ENCODE results near the gene INHA. TPM values are rescaled to one million over a fixed set of nuclear protein-coding genes. Genes with fewer than 3 reads are reported as not detected.

INHA gene
- total RNA-seq, 1 donor from 2014 or later: not detected

DNA sequence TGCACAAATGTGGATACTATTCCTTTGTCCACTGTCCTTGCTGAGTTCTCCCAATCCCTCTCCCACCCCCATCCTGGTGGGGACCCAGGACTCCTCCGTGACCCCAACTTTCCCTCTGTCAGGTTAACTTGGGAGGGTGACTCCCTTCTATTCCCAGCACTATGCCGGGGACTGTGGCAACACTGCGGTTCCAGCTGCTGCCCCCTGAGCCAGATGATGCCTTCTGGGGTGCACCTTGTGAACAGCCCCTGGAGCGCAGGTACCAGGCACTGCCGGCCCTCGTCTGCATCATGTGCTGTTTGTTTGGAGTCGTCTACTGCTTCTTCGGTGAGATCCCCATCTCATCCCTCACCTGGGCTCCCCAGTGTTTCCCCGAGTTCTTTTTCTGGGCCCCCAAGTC is 27.5 kb upstream of the INHA start:
- Mint-ChIP-seq H3K4me3 (ENCODE audit: unreplicated experiment) (peak overlapping the region; percentile 99), H3K27me3 (ENCODE audit: unreplicated experiment) (peaks cover 18% of the 10 kb centered on the region), H3K4me1 (ENCODE audit: low read depth, unreplicated experiment) (peaks cover 24% of the 10 kb centered on the region), H3K9me3 (ENCODE audit: unreplicated experiment) (peaks cover 28% of the 10 kb centered on the region), H3K27ac (ENCODE audit: unreplicated experiment) (peak overlapping the region; percentile 95), H3K36me3 (ENCODE audit: unreplicated experiment) (peaks cover 19% of the 10 kb centered on the region)
- TF ChIP-seq, protein P1, sequence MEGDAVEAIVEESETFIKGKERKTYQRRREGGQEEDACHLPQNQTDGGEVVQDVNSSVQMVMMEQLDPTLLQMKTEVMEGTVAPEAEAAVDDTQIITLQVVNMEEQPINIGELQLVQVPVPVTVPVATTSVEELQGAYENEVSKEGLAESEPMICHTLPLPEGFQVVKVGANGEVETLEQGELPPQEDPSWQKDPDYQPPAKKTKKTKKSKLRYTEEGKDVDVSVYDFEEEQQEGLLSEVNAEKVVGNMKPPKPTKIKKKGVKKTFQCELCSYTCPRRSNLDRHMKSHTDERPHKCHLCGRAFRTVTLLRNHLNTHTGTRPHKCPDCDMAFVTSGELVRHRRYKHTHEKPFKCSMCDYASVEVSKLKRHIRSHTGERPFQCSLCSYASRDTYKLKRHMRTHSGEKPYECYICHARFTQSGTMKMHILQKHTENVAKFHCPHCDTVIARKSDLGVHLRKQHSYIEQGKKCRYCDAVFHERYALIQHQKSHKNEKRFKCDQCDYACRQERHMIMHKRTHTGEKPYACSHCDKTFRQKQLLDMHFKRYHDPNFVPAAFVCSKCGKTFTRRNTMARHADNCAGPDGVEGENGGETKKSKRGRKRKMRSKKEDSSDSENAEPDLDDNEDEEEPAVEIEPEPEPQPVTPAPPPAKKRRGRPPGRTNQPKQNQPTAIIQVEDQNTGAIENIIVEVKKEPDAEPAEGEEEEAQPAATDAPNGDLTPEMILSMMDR (IDR thresholded peaks at IDR 0.05; ENCODE audit: partially characterized antibody, unreplicated experiment): no peak
- DNase-seq: no peak

DNA sequence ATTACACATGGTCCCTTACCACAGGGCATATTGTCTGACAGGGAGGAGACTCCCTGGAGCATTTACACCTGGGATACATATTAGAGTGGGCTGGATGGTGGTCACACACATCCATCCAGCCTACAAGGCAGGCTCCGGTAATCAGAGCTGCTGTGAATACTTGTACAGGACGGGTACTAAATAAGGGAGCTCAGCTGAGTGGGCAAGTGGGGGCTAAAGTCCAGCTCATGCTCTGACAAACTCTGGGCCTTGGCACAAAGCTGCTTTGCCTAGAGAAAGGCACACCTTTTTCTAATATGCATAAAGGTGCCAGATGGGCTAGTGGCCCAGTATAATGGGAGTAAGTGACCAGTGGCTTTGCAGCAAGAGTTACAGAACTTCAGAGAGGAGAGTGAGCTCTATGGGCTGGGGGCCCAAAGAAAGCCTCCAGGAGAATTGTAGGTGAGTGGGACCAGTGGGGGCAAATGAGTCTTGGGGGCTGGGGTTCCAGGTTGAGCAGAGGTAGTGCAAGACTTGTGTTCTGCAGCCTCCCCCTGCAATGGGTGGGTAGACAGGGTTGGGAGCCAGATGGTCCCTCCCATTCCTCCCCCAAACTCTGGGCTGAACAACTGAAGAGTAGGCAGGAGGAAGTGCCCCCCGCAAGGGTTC is 26.7 kb upstream of the INHA start:
- peak overlapping the region; percentile 95 for H3K27ac Mint-ChIP-seq (ENCODE audit: unreplicated experiment)
- peaks cover 20% of the 10 kb centered on the region for H3K27me3 Mint-ChIP-seq (ENCODE audit: unreplicated experiment)
- TF ChIP-seq, protein P1 (IDR thresholded peaks at IDR 0.05; ENCODE audit: partially characterized antibody, unreplicated experiment): no peak
- H3K36me3 Mint-ChIP-seq (ENCODE audit: unreplicated experiment): peaks cover 19% of the 10 kb centered on the region
- DNase-seq: no peak
- peak overlapping the region; percentile 99 for H3K4me3 Mint-ChIP-seq (ENCODE audit: unreplicated experiment)
- peaks cover 28% of the 10 kb centered on the region for H3K9me3 Mint-ChIP-seq (ENCODE audit: unreplicated experiment)
- H3K4me1 Mint-ChIP-seq (ENCODE audit: low read depth, unreplicated experiment): peaks cover 24% of the 10 kb centered on the region

DNA sequence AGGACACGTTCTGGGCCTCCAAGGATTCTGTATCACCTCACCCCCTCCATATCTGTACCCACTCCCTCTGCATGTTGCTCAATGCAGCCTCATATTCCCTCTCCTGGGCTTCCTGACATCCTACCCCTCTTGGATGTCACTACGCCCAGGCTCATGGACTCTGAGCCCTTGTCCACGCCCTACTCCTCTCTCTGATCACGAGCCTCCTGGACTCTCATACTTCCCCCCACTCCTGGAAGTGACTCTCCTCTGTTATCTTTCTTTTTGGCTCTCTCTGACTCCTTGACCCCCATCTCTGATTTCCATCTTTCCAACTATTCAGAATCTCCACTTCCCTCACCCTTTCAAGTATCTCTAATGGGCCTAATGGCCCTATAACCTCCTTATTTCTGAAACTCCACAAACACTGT is 26.2 kb upstream of the INHA start:
- Mint-ChIP-seq H3K36me3 (ENCODE audit: unreplicated experiment) (peaks cover 19% of the 10 kb centered on the region), H3K9me3 (ENCODE audit: unreplicated experiment) (peaks cover 28% of the 10 kb centered on the region), H3K4me3 (ENCODE audit: unreplicated experiment) (peak overlapping the region; percentile 56), H3K27ac (ENCODE audit: unreplicated experiment) (no peak overlapping the region), H3K4me1 (ENCODE audit: low read depth, unreplicated experiment) (peaks cover 21% of the 10 kb centered on the region), H3K27me3 (ENCODE audit: unreplicated experiment) (peaks cover 21% of the 10 kb centered on the region)
- no peak for DNase-seq
- TF ChIP-seq, protein P1 (IDR thresholded peaks at IDR 0.05; ENCODE audit: partially characterized antibody, unreplicated experiment): no peak

DNA sequence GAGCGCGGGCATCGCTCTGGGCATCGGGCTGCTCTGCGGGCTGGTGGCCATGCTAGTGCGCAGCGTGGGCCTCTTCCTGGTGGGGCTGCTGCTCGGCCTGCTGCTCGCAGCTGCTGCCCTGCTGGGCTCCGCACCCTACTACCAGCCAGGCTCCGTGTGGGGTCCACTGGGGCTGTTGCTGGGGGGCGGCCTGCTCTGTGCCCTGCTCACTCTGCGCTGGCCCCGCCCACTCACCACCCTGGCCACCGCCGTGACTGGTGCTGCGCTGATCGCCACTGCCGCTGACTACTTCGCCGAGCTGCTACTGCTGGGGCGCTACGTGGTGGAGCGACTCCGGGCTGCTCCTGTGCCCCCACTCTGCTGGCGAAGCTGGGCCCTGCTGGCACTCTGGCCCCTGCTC is 24.5 kb upstream of the INHA start:
- peaks cover 15% of the 10 kb centered on the region for H3K4me1 Mint-ChIP-seq (ENCODE audit: low read depth, unreplicated experiment)
- no peak for DNase-seq
- no peak overlapping the region for H3K27ac Mint-ChIP-seq (ENCODE audit: unreplicated experiment)
- H3K4me3 Mint-ChIP-seq (ENCODE audit: unreplicated experiment): no peak overlapping the region
- H3K27me3 Mint-ChIP-seq (ENCODE audit: unreplicated experiment): peaks cover 21% of the 10 kb centered on the region
- H3K36me3 Mint-ChIP-seq (ENCODE audit: unreplicated experiment): peaks cover 19% of the 10 kb centered on the region
- TF ChIP-seq, protein P1 (IDR thresholded peaks at IDR 0.05; ENCODE audit: partially characterized antibody, unreplicated experiment): no peak
- peaks cover 25% of the 10 kb centered on the region for H3K9me3 Mint-ChIP-seq (ENCODE audit: unreplicated experiment)

DNA sequence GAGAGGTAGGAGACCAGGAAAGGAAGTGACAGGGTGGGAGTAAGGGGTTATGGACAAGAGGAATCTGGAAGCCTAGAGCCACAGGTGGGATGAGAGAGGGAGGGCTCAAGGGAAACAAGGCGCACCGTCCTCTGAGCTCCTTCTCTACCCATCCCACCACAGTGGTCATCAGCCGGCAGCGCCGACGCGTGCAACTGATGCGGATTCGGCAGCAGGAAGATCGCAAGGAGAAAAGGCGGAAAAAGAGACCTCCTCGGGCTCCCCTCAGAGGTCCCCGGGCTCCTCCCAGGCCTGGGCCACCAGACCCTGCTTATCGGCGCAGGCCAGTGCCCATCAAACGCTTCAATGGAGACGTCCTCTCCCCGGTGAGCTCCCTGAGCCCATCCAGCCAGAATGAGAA is 23.1 kb upstream of the INHA start:
- no peak overlapping the region for H3K27ac Mint-ChIP-seq (ENCODE audit: unreplicated experiment)
- DNase-seq: no peak
- H3K36me3 Mint-ChIP-seq (ENCODE audit: unreplicated experiment): peaks cover 19% of the 10 kb centered on the region
- peaks cover 28% of the 10 kb centered on the region for H3K9me3 Mint-ChIP-seq (ENCODE audit: unreplicated experiment)
- peaks cover 28% of the 10 kb centered on the region for H3K27me3 Mint-ChIP-seq (ENCODE audit: unreplicated experiment)
- TF ChIP-seq, protein P1 (IDR thresholded peaks at IDR 0.05; ENCODE audit: partially characterized antibody, unreplicated experiment): no peak
- no peak overlapping the region for H3K4me3 Mint-ChIP-seq (ENCODE audit: unreplicated experiment)
- H3K4me1 Mint-ChIP-seq (ENCODE audit: low read depth, unreplicated experiment): peaks cover 15% of the 10 kb centered on the region

Measured in glutamatergic neuron (in vitro differentiated cells).